ENCODE results near the gene CYP2B6.
"Not testable (repeated sequence)": the region's sequence is repeated elsewhere in the genome, so short reads cannot be mapped to it uniquely, and the experiment has no call there.

CYP2B6 gene

GRCh38 chr19:41000310-41000737 is 9.2 kb downstream of the CYP2B6 start:
- H3K4me3 Mint-ChIP-seq: no peak overlapping the region
- peaks cover 8% of the 10 kb centered on the region for H3K27me3 Mint-ChIP-seq (ENCODE audit: low read depth, poor library complexity)
- peaks cover 9% of the 10 kb centered on the region for H3K9me3 Mint-ChIP-seq
- DNase-seq: no peak
- no peaks in the 10 kb centered on the region for H3K36me3 Mint-ChIP-seq (ENCODE audit: low read depth)
- TF ChIP-seq CTCF (IDR thresholded peaks at IDR 0.05): no peak
- no peak overlapping the region for H3K27ac Mint-ChIP-seq
- no peaks in the 10 kb centered on the region for H3K4me1 Mint-ChIP-seq

- H3K4me3 Mint-ChIP-seq: no peak overlapping the region
- no peak for TF ChIP-seq CTCF (IDR thresholded peaks at IDR 0.05)
- no peak overlapping the region for H3K27ac Mint-ChIP-seq
- peaks cover 8% of the 10 kb centered on the region for H3K27me3 Mint-ChIP-seq (ENCODE audit: low read depth, poor library complexity)
- H3K36me3 Mint-ChIP-seq (ENCODE audit: low read depth): no peaks in the 10 kb centered on the region
- H3K4me1 Mint-ChIP-seq: no peaks in the 10 kb centered on the region
- DNase-seq: no peak
- peaks cover 9% of the 10 kb centered on the region for H3K9me3 Mint-ChIP-seq
Observed at GRCh38 chr19:41001243-41001971, 10.3 kb downstream of the CYP2B6 start.

- H3K27ac Mint-ChIP-seq; H3K4me1 Mint-ChIP-seq; H3K9me3 Mint-ChIP-seq; H3K36me3 Mint-ChIP-seq (ENCODE audit: low read depth); H3K4me3 Mint-ChIP-seq; DNase-seq: not testable (repeated sequence)
- H3K27me3 Mint-ChIP-seq (ENCODE audit: low read depth, poor library complexity): peaks cover 17% of the 10 kb centered on the region
Observed at GRCh38 chr19:41003656-41004055, 12.6 kb downstream of the CYP2B6 start.

- Mint-ChIP-seq H3K36me3 (ENCODE audit: low read depth) (no peaks in the 10 kb centered on the region), H3K4me3 (no peak overlapping the region), H3K9me3 (peaks cover 6% of the 10 kb centered on the region), H3K27me3 (ENCODE audit: low read depth, poor library complexity) (peaks cover 38% of the 10 kb centered on the region), H3K27ac (no peak overlapping the region), H3K4me1 (peaks cover 7% of the 10 kb centered on the region)
- no peak for DNase-seq
- TF ChIP-seq CTCF (IDR thresholded peaks at IDR 0.05): no peak
Observed at GRCh38 chr19:41009700-41010235, 18.7 kb downstream of the CYP2B6 start.

GRCh38 chr19:41013359-41013758 is 22.3 kb downstream of the CYP2B6 start:
- Mint-ChIP-seq H3K4me1 (peaks cover 7% of the 10 kb centered on the region), H3K27ac (no peak overlapping the region), H3K36me3 (ENCODE audit: low read depth) (no peaks in the 10 kb centered on the region), H3K4me3 (no peak overlapping the region), H3K9me3 (peaks cover 6% of the 10 kb centered on the region), H3K27me3 (ENCODE audit: low read depth, poor library complexity) (peaks cover 35% of the 10 kb centered on the region)
- no peak for TF ChIP-seq CTCF (IDR thresholded peaks at IDR 0.05)
- no peak for DNase-seq

GRCh38 chr19:41014643-41015042 is 23.6 kb downstream of the CYP2B6 start:
- H3K36me3 Mint-ChIP-seq (ENCODE audit: low read depth): no peaks in the 10 kb centered on the region
- peaks cover 32% of the 10 kb centered on the region for H3K27me3 Mint-ChIP-seq (ENCODE audit: low read depth, poor library complexity)
- TF ChIP-seq CTCF (IDR thresholded peaks at IDR 0.05): no peak
- H3K27ac Mint-ChIP-seq: peak overlapping the region; percentile 44
- peaks cover 7% of the 10 kb centered on the region for H3K4me1 Mint-ChIP-seq
- H3K9me3 Mint-ChIP-seq: peaks cover 6% of the 10 kb centered on the region
- H3K4me3 Mint-ChIP-seq: no peak overlapping the region
- no peak for DNase-seq

Measured in nephron progenitor cell (in vitro differentiated cells).